Fibroblast of lung (primary cell): ENCODE measurements around the gene UBE2G1.
A peak's percentile ranks its signal among the peaks of the same experiment; 100 is the strongest.

Experiments used
- CTCF ChIP-seq, 2 donors: IDR thresholded peaks in 1 of 2; conservative IDR thresholded peaks in 1 of 2; 1 replicate in 1 of 2; 2 replicates in 1 of 2; pipeline ENCODE4 v1.5.1; 2011 to 2012; ENCODE audit warnings: low read length in 2 of 2, control low read depth in 1 of 2, inconsistent platforms in 1 of 2, low read depth in 1 of 2, mild to moderate bottlenecking in 1 of 2
- EZH2 ChIP-seq: IDR thresholded peaks from 2 replicates; pipeline ENCODE4 v1.5.1; 2012; ENCODE audit warnings: low read length, control low read depth, mild to moderate bottlenecking; ENCODE audit errors: missing control alignments

- TF ChIP-seq EZH2 (no peak), CTCF (conservative IDR thresholded peaks at IDR 0.05 in 1 of 2, IDR thresholded peaks at IDR 0.05 in 1 of 2; ENCODE audit: low read depth in 1 of 2, low read length in 2 of 2) (peak; percentile 68 to 79)
Observed at GRCh38 chr17:4304417-4305027, 62.0 kb downstream of the UBE2G1 start.
